ENCODE results near the gene STAT6. TPM values are rescaled to one million over a fixed set of nuclear protein-coding genes. Genes with fewer than 3 reads are reported as not detected.

The STAT6 gene
- total and polyA plus RNA-seq, 2 donors (not counting 1 experiment from before 2014, with no cell fraction given) = 103 to 123 TPM

- H2AFZ ChIP-seq (ENCODE audit: low read length) = no peak overlapping the region
Observed at GRCh38 chr12:57051011-57051410, 60.2 kb downstream of the STAT6 start.

GRCh38 chr12:57049890-57050289 lies 61.3 kb downstream of the STAT6 start, which contains the start of gene MYO1A:
Gene MYO1A (minus strand): TSS chr12:57050129. CDS start chr12:57048323, 1,806 bp downstream.
- no peak for TF ChIP-seq EZH2 (IDR thresholded peaks at IDR 0.05; ENCODE audit: low read length, missing control alignments)
- no peak for TF ChIP-seq CTCF (conservative IDR thresholded peaks at IDR 0.05 in 1 of 2, IDR thresholded peaks at IDR 0.05 in 1 of 2; ENCODE audit: low read depth in 1 of 2, low read length in 2 of 2)
- H3K4me2 ChIP-seq (ENCODE audit: extremely low read depth, insufficient read depth, low read length) = no peak within 1 kb of the TSS
- H3K36me3 ChIP-seq (ENCODE audit: control insufficient read depth, insufficient read depth, low read length) = no peaks in the 10 kb centered on the region
- H3K9me3 ChIP-seq (ENCODE audit: control insufficient read depth, insufficient read depth, low read depth, low read length) = no peaks in the 10 kb centered on the region
- no peak within 1 kb of the TSS for H3K9ac ChIP-seq (ENCODE audit: insufficient read depth, low read length)
- no peak within 1 kb of the TSS for H3K4me3 ChIP-seq (replicated peaks in 1 of 4; ENCODE audit: control extremely low read depth in 1 of 4, insufficient read depth in 1 of 4, low read depth in 3 of 4, low read length in 4 of 4)
- H4K20me1 ChIP-seq (ENCODE audit: control insufficient read depth, extremely low read depth, insufficient read depth, low read length) = no peaks in the 10 kb centered on the region
- H3K79me2 ChIP-seq (ENCODE audit: control insufficient read depth, insufficient read depth, low read length) = no peaks in the 10 kb centered on the region
- H3K4me1 ChIP-seq (ENCODE audit: control insufficient read depth, extremely low read depth, insufficient read depth, low read length) = no peaks in the 10 kb centered on the region
- peaks cover 3% of the 10 kb centered on the region for H3K27me3 ChIP-seq (ENCODE audit: control insufficient read depth, insufficient read depth, low read length)
- peak in 1 of 2 donors; percentile 11 for DNase-seq (ENCODE audit: low read depth in 2 of 2)
- H3K27ac ChIP-seq (ENCODE audit: insufficient read depth, low read length) = no peak within 1 kb of the TSS
- no peak within 1 kb of the TSS for H2AFZ ChIP-seq (ENCODE audit: low read length)

More at GRCh38 chr12:57051011-57051410, 60.2 kb downstream of the STAT6 start:
- Histone ChIP-seq H3K4me2 (ENCODE audit: extremely low read depth, insufficient read depth, low read length) (no peak overlapping the region), H3K27ac (ENCODE audit: insufficient read depth, low read length) (no peak overlapping the region), H3K9me3 (ENCODE audit: control insufficient read depth, insufficient read depth, low read depth, low read length) (no peaks in the 10 kb centered on the region), H3K36me3 (ENCODE audit: control insufficient read depth, insufficient read depth, low read length) (peaks cover under 1% of the 10 kb centered on the region), H4K20me1 (ENCODE audit: control insufficient read depth, extremely low read depth, insufficient read depth, low read length) (no peaks in the 10 kb centered on the region), H3K4me3 (replicated peaks in 1 of 4; ENCODE audit: control extremely low read depth in 1 of 4, insufficient read depth in 1 of 4, low read depth in 3 of 4, low read length in 4 of 4) (no peak overlapping the region), H3K4me1 (ENCODE audit: control insufficient read depth, extremely low read depth, insufficient read depth, low read length) (no peaks in the 10 kb centered on the region), H3K79me2 (ENCODE audit: control insufficient read depth, insufficient read depth, low read length) (no peaks in the 10 kb centered on the region), H3K27me3 (ENCODE audit: control insufficient read depth, insufficient read depth, low read length) (peaks cover 3% of the 10 kb centered on the region), H3K9ac (ENCODE audit: insufficient read depth, low read length) (no peak overlapping the region)
- DNase-seq (ENCODE audit: low read depth in 2 of 2) = no peak
- TF ChIP-seq CTCF (conservative IDR thresholded peaks at IDR 0.05 in 1 of 2, IDR thresholded peaks at IDR 0.05 in 1 of 2; ENCODE audit: low read depth in 1 of 2, low read length in 2 of 2) (no peak), EZH2 (IDR thresholded peaks at IDR 0.05; ENCODE audit: low read length, missing control alignments) (no peak)

GRCh38 chr12:57049119-57049446 lies 62.1 kb downstream of the STAT6 start:
- DNase-seq (ENCODE audit: low read depth in 2 of 2) = no peak
- H3K9ac ChIP-seq (ENCODE audit: insufficient read depth, low read length) = no peak overlapping the region
- no peaks in the 10 kb centered on the region for H4K20me1 ChIP-seq (ENCODE audit: control insufficient read depth, extremely low read depth, insufficient read depth, low read length)
- no peak overlapping the region for H3K4me2 ChIP-seq (ENCODE audit: extremely low read depth, insufficient read depth, low read length)
- H3K27me3 ChIP-seq (ENCODE audit: control insufficient read depth, insufficient read depth, low read length) = peaks cover 3% of the 10 kb centered on the region
- no peaks in the 10 kb centered on the region for H3K36me3 ChIP-seq (ENCODE audit: control insufficient read depth, insufficient read depth, low read length)
- no peak overlapping the region for H3K27ac ChIP-seq (ENCODE audit: insufficient read depth, low read length)
- no peaks in the 10 kb centered on the region for H3K9me3 ChIP-seq (ENCODE audit: control insufficient read depth, insufficient read depth, low read depth, low read length)
- TF ChIP-seq CTCF (conservative IDR thresholded peaks at IDR 0.05 in 1 of 2, IDR thresholded peaks at IDR 0.05 in 1 of 2; ENCODE audit: low read depth in 1 of 2, low read length in 2 of 2) (no peak), EZH2 (IDR thresholded peaks at IDR 0.05; ENCODE audit: low read length, missing control alignments) (no peak)
- H3K79me2 ChIP-seq (ENCODE audit: control insufficient read depth, insufficient read depth, low read length) = no peaks in the 10 kb centered on the region
- H3K4me3 ChIP-seq (replicated peaks in 1 of 4; ENCODE audit: control extremely low read depth in 1 of 4, insufficient read depth in 1 of 4, low read depth in 3 of 4, low read length in 4 of 4) = no peak overlapping the region
- H2AFZ ChIP-seq (ENCODE audit: low read length) = no peak overlapping the region
- H3K4me1 ChIP-seq (ENCODE audit: control insufficient read depth, extremely low read depth, insufficient read depth, low read length) = no peaks in the 10 kb centered on the region
